ENCODE data around the gene ROR1.

DNA sequence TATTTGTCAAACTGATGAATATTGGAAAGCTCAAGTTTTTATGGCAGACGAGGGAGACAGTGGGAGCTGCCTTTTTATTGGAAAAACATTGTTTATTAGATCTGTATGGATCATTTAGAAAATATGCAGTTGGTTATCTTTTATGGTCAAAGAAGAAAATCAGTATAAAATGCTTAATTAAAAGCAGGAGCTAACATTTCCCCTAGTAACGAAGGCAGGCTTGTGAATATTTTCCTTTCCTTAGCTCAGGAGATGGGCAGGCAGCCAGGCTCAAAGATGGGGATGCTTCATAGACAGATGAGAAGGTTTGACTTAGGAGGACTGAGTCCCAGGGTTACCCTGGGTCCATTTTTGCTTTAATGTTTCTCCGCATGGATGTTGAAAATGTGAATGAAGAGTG is 26.0 kb downstream of the ROR1 start:
- TF ChIP-seq, protein P1, sequence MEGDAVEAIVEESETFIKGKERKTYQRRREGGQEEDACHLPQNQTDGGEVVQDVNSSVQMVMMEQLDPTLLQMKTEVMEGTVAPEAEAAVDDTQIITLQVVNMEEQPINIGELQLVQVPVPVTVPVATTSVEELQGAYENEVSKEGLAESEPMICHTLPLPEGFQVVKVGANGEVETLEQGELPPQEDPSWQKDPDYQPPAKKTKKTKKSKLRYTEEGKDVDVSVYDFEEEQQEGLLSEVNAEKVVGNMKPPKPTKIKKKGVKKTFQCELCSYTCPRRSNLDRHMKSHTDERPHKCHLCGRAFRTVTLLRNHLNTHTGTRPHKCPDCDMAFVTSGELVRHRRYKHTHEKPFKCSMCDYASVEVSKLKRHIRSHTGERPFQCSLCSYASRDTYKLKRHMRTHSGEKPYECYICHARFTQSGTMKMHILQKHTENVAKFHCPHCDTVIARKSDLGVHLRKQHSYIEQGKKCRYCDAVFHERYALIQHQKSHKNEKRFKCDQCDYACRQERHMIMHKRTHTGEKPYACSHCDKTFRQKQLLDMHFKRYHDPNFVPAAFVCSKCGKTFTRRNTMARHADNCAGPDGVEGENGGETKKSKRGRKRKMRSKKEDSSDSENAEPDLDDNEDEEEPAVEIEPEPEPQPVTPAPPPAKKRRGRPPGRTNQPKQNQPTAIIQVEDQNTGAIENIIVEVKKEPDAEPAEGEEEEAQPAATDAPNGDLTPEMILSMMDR (IDR thresholded peaks at IDR 0.05) = no peak
- no peak for TF ChIP-seq POLR2A (IDR thresholded peaks at IDR 0.05)

All from thyroid gland (tissue), 4 donors.